ENCODE measurements around the gene DTD1.

The DTD1 gene

GRCh38 chr20:18672834-18673233 is 85.0 kb downstream of the DTD1 start:
- Histone ChIP-seq H2AFZ (ENCODE audit: low read length) (no peak overlapping the region), H3K23ac (ENCODE audit: low read depth, low read length, poor library complexity) (no peak overlapping the region), H4K8ac (ENCODE audit: low read depth, low read length) (no peak overlapping the region), H2BK15ac (ENCODE audit: low read length) (no peak overlapping the region), H4K91ac (ENCODE audit: low read depth, low read length, poor library complexity) (no peak overlapping the region), H3K14ac (ENCODE audit: low read length) (no peak overlapping the region), H3K4me1 (ENCODE audit: control insufficient read depth in 2 of 2, insufficient read depth in 1 of 2, low read depth in 1 of 2, low read length in 2 of 2) (peaks cover 3 to 7% of the 10 kb centered on the region in 2 donors), H3K4ac (ENCODE audit: low read length) (no peak overlapping the region), H3K9ac (ENCODE audit: low read depth, low read length, poor library complexity) (no peak overlapping the region), H3K18ac (ENCODE audit: low read length) (no peak overlapping the region), H2AK5ac (ENCODE audit: low read depth, low read length) (no peak overlapping the region), H3K36me3 (replicated peaks in 1 of 2; ENCODE audit: control insufficient read depth in 2 of 2, insufficient read depth in 2 of 2, low read length in 2 of 2) (no peaks in the 10 kb centered on the region), H3K27ac (replicated peaks; ENCODE audit: low read length) (no peak overlapping the region), H3K4me2 (ENCODE audit: insufficient read depth, low read length, poor library complexity, severe bottlenecking) (no peak overlapping the region), H2BK5ac (ENCODE audit: low read length) (no peak overlapping the region), H2BK12ac (ENCODE audit: low read length) (no peak overlapping the region), H3K4me3 (ENCODE audit: low read length in 2 of 2) (no peak overlapping the region), H3K27me3 (ENCODE audit: control insufficient read depth in 3 of 3, insufficient read depth in 3 of 3, low read depth in 1 of 3, low read length in 3 of 3) (no peaks in the 10 kb centered on the region), H3K79me1 (ENCODE audit: low read depth, low read length) (no peaks in the 10 kb centered on the region), H3K9me3 (replicated peaks in 1 of 2; ENCODE audit: control insufficient read depth in 2 of 2, insufficient read depth in 1 of 2, low read depth in 1 of 2, low read length in 2 of 2) (no peaks in the 10 kb centered on the region), H2BK120ac (ENCODE audit: low read depth, low read length) (no peak overlapping the region)
- WGBS, 2 donors (ENCODE audit: extremely low coverage in 2 of 2, insufficient read length in 2 of 2, insufficient replicate concordance in 1 of 2) = no CpG with 5 or more reads among the region's 9 CpGs
- no peak for DNase-seq (ENCODE audit: low spot score)

- no peak overlapping the region for H3K23ac ChIP-seq (ENCODE audit: low read depth, low read length, poor library complexity)
- H3K9me3 ChIP-seq (replicated peaks in 1 of 2; ENCODE audit: control insufficient read depth in 2 of 2, insufficient read depth in 1 of 2, low read depth in 1 of 2, low read length in 2 of 2) = peaks cover 0 to 2% of the 10 kb centered on the region in 2 donors
- WGBS, 2 donors (ENCODE audit: extremely low coverage in 2 of 2, insufficient read length in 2 of 2, insufficient replicate concordance in 1 of 2) = no CpG with 5 or more reads among the region's 7 CpGs
- no peaks in the 10 kb centered on the region for H3K27me3 ChIP-seq (ENCODE audit: control insufficient read depth in 3 of 3, insufficient read depth in 3 of 3, low read depth in 1 of 3, low read length in 3 of 3)
- no peak overlapping the region for H2AFZ ChIP-seq (ENCODE audit: low read length)
- no peak overlapping the region for H4K8ac ChIP-seq (ENCODE audit: low read depth, low read length)
- H3K4me3 ChIP-seq (ENCODE audit: low read length in 2 of 2) = no peak overlapping the region
- no peaks in the 10 kb centered on the region for H3K36me3 ChIP-seq (replicated peaks in 1 of 2; ENCODE audit: control insufficient read depth in 2 of 2, insufficient read depth in 2 of 2, low read length in 2 of 2)
- H3K18ac ChIP-seq (ENCODE audit: low read length) = no peak overlapping the region
- H3K4ac ChIP-seq (ENCODE audit: low read length) = no peak overlapping the region
- H2BK5ac ChIP-seq (ENCODE audit: low read length) = no peak overlapping the region
- peak overlapping the region; percentile 53 for H2BK12ac ChIP-seq (ENCODE audit: low read length)
- no peaks in the 10 kb centered on the region for H3K79me1 ChIP-seq (ENCODE audit: low read depth, low read length)
- H3K4me1 ChIP-seq (ENCODE audit: control insufficient read depth in 2 of 2, insufficient read depth in 1 of 2, low read depth in 1 of 2, low read length in 2 of 2) = peaks cover 11 to 20% of the 10 kb centered on the region in 2 donors
- no peak overlapping the region for H2BK15ac ChIP-seq (ENCODE audit: low read length)
- H2AK5ac ChIP-seq (ENCODE audit: low read depth, low read length) = no peak overlapping the region
- no peak overlapping the region for H4K91ac ChIP-seq (ENCODE audit: low read depth, low read length, poor library complexity)
- H3K4me2 ChIP-seq (ENCODE audit: insufficient read depth, low read length, poor library complexity, severe bottlenecking) = no peak overlapping the region
- H3K27ac ChIP-seq (replicated peaks; ENCODE audit: low read length) = no peak overlapping the region
- no peak overlapping the region for H2BK120ac ChIP-seq (ENCODE audit: low read depth, low read length)
- no peak for DNase-seq (ENCODE audit: low spot score)
- no peak overlapping the region for H3K14ac ChIP-seq (ENCODE audit: low read length)
- no peak overlapping the region for H3K9ac ChIP-seq (ENCODE audit: low read depth, low read length, poor library complexity)
Measured at GRCh38 chr20:18676396-18676795, 88.5 kb downstream of the DTD1 start.

- H3K4me1 ChIP-seq (ENCODE audit: control insufficient read depth in 2 of 2, insufficient read depth in 1 of 2, low read depth in 1 of 2, low read length in 2 of 2) = peaks cover 11 to 20% of the 10 kb centered on the region in 2 donors
Measured at GRCh38 chr20:18677126-18677525, 89.3 kb downstream of the DTD1 start.

GRCh38 chr20:18678549-18679419 is 90.9 kb downstream of the DTD1 start:
- peaks cover 0 to 2% of the 10 kb centered on the region in 2 donors for H3K9me3 ChIP-seq (replicated peaks in 1 of 2; ENCODE audit: control insufficient read depth in 2 of 2, insufficient read depth in 1 of 2, low read depth in 1 of 2, low read length in 2 of 2)
- no peak overlapping the region for H2BK15ac ChIP-seq (ENCODE audit: low read length)
- H2BK5ac ChIP-seq (ENCODE audit: low read length) = no peak overlapping the region
- no peak overlapping the region for H2AK5ac ChIP-seq (ENCODE audit: low read depth, low read length)
- no peak overlapping the region for H3K9ac ChIP-seq (ENCODE audit: low read depth, low read length, poor library complexity)
- H3K27me3 ChIP-seq (ENCODE audit: control insufficient read depth in 3 of 3, insufficient read depth in 3 of 3, low read depth in 1 of 3, low read length in 3 of 3) = no peaks in the 10 kb centered on the region
- H3K4ac ChIP-seq (ENCODE audit: low read length) = no peak overlapping the region
- DNase-seq (ENCODE audit: low spot score) = peak; percentile 8
- H3K4me1 ChIP-seq (ENCODE audit: control insufficient read depth in 2 of 2, insufficient read depth in 1 of 2, low read depth in 1 of 2, low read length in 2 of 2) = peaks cover 13 to 22% of the 10 kb centered on the region in 2 donors
- H3K79me1 ChIP-seq (ENCODE audit: low read depth, low read length) = no peaks in the 10 kb centered on the region
- no peak overlapping the region for H3K23ac ChIP-seq (ENCODE audit: low read depth, low read length, poor library complexity)
- H3K18ac ChIP-seq (ENCODE audit: low read length) = no peak overlapping the region
- H4K91ac ChIP-seq (ENCODE audit: low read depth, low read length, poor library complexity) = no peak overlapping the region
- H3K4me2 ChIP-seq (ENCODE audit: insufficient read depth, low read length, poor library complexity, severe bottlenecking) = no peak overlapping the region
- H3K36me3 ChIP-seq (replicated peaks in 1 of 2; ENCODE audit: control insufficient read depth in 2 of 2, insufficient read depth in 2 of 2, low read length in 2 of 2) = no peaks in the 10 kb centered on the region
- 100% methylated on average over 2 of the region's 10 CpGs; no CpG with 5 or more reads in 1 of the 2 donors for WGBS, 2 donors (ENCODE audit: extremely low coverage in 2 of 2, insufficient read length in 2 of 2, insufficient replicate concordance in 1 of 2)
- no peak overlapping the region for H3K14ac ChIP-seq (ENCODE audit: low read length)
- H3K4me3 ChIP-seq (ENCODE audit: low read length in 2 of 2) = no peak overlapping the region
- H2BK120ac ChIP-seq (ENCODE audit: low read depth, low read length) = no peak overlapping the region
- no peak overlapping the region for H3K27ac ChIP-seq (replicated peaks; ENCODE audit: low read length)
- H4K8ac ChIP-seq (ENCODE audit: low read depth, low read length) = no peak overlapping the region
- peak overlapping the region; percentile 30 for H2AFZ ChIP-seq (ENCODE audit: low read length)
- no peak overlapping the region for H2BK12ac ChIP-seq (ENCODE audit: low read length)

More at GRCh38 chr20:18677126-18677525, 89.3 kb downstream of the DTD1 start:
- no peak overlapping the region for H3K4me3 ChIP-seq (ENCODE audit: low read length in 2 of 2)
- H2AFZ ChIP-seq (ENCODE audit: low read length) = no peak overlapping the region
- no peaks in the 10 kb centered on the region for H3K79me1 ChIP-seq (ENCODE audit: low read depth, low read length)
- no peak overlapping the region for H2BK5ac ChIP-seq (ENCODE audit: low read length)
- no peak overlapping the region for H3K4ac ChIP-seq (ENCODE audit: low read length)
- no peak overlapping the region for H2BK120ac ChIP-seq (ENCODE audit: low read depth, low read length)
- no peak for DNase-seq (ENCODE audit: low spot score)
- H2BK15ac ChIP-seq (ENCODE audit: low read length) = no peak overlapping the region
- H2AK5ac ChIP-seq (ENCODE audit: low read depth, low read length) = no peak overlapping the region
- H2BK12ac ChIP-seq (ENCODE audit: low read length) = no peak overlapping the region
- no peak overlapping the region for H3K14ac ChIP-seq (ENCODE audit: low read length)
- no peaks in the 10 kb centered on the region for H3K36me3 ChIP-seq (replicated peaks in 1 of 2; ENCODE audit: control insufficient read depth in 2 of 2, insufficient read depth in 2 of 2, low read length in 2 of 2)
- no peak overlapping the region for H3K4me2 ChIP-seq (ENCODE audit: insufficient read depth, low read length, poor library complexity, severe bottlenecking)
- WGBS, 2 donors (ENCODE audit: extremely low coverage in 2 of 2, insufficient read length in 2 of 2, insufficient replicate concordance in 1 of 2) = no CpG with 5 or more reads among the region's 4 CpGs
- H4K91ac ChIP-seq (ENCODE audit: low read depth, low read length, poor library complexity) = no peak overlapping the region
- H3K27ac ChIP-seq (replicated peaks; ENCODE audit: low read length) = no peak overlapping the region
- no peaks in the 10 kb centered on the region for H3K27me3 ChIP-seq (ENCODE audit: control insufficient read depth in 3 of 3, insufficient read depth in 3 of 3, low read depth in 1 of 3, low read length in 3 of 3)
- H3K9ac ChIP-seq (ENCODE audit: low read depth, low read length, poor library complexity) = no peak overlapping the region
- H3K23ac ChIP-seq (ENCODE audit: low read depth, low read length, poor library complexity) = no peak overlapping the region
- no peak overlapping the region for H3K18ac ChIP-seq (ENCODE audit: low read length)
- peaks cover 0 to 2% of the 10 kb centered on the region in 2 donors for H3K9me3 ChIP-seq (replicated peaks in 1 of 2; ENCODE audit: control insufficient read depth in 2 of 2, insufficient read depth in 1 of 2, low read depth in 1 of 2, low read length in 2 of 2)
- H4K8ac ChIP-seq (ENCODE audit: low read depth, low read length) = no peak overlapping the region

All from neuronal stem cell (in vitro differentiated cells).